Ectodermal cell (in vitro differentiated cells): ENCODE data around the gene TRAF3IP3.
A peak's percentile ranks its signal among the peaks of the same experiment; 100 is the strongest.

Experiments used
- H3K27ac ChIP-seq: 2 replicates; pipeline ENCODE4 v1.7.0; 2013; ENCODE audit warnings: mild to moderate bottlenecking, low read depth, low read length; ENCODE audit not compliant: insufficient read depth, poor library complexity, severe bottlenecking
- H3K27me3 ChIP-seq: 2 replicates; pipeline ENCODE4 v1.7.0; 2013; ENCODE audit warnings: mild to moderate bottlenecking, low read length; ENCODE audit not compliant: insufficient read depth, control insufficient read depth, poor library complexity, severe bottlenecking
- H3K36me3 ChIP-seq: one replicate; pipeline ENCODE4 v1.7.0; 2013; ENCODE audit warnings: low read length; ENCODE audit not compliant: control insufficient read depth, insufficient read depth
- H3K4me1 ChIP-seq: one replicate; pipeline ENCODE4 v1.7.0; 2013; ENCODE audit warnings: low read length; ENCODE audit not compliant: control insufficient read depth, insufficient read depth
- H3K4me3 ChIP-seq: 2 replicates; pipeline ENCODE4 v1.7.0; 2013; ENCODE audit warnings: low read depth, low read length, control low read depth; ENCODE audit not compliant: insufficient read depth
- H3K9me3 ChIP-seq: 2 replicates; pipeline ENCODE4 v1.7.0; 2013; ENCODE audit warnings: mild to moderate bottlenecking, low read length, moderate library complexity; ENCODE audit not compliant: control insufficient read depth
- WGBS, 2 experiments: methylation state at CpG; one replicate each; pipeline ENCODE4 v1.1.7; 2013; ENCODE audit warnings: missing lambda C conversion rate in 2 of 2; 5-methylcytosine and 5-hydroxymethylcytosine counted together

Gene TRAF3IP3

GRCh38 chr1:209778102-209778501, 22.2 kb downstream of the TRAF3IP3 start:
- no peaks in the 10 kb centered on the region for H3K36me3 ChIP-seq
- H3K4me3 ChIP-seq, result no peak overlapping the region
- no peaks in the 10 kb centered on the region for H3K27me3 ChIP-seq
- H3K9me3 ChIP-seq, result no peaks in the 10 kb centered on the region
- WGBS, 2 experiments, result 90 to 100% methylated on average over 1 of the region's 1 CpG
- H3K4me1 ChIP-seq, result no peaks in the 10 kb centered on the region
- H3K27ac ChIP-seq, result no peak overlapping the region

- peaks cover 6% of the 10 kb centered on the region for H3K4me1 ChIP-seq
- no peaks in the 10 kb centered on the region for H3K9me3 ChIP-seq
- no peak overlapping the region for H3K27ac ChIP-seq
- H3K27me3 ChIP-seq, result peaks cover under 1% of the 10 kb centered on the region
- no peaks in the 10 kb centered on the region for H3K36me3 ChIP-seq
- no peak overlapping the region for H3K4me3 ChIP-seq
- 77% methylated on average over 4 of the region's 4 CpGs for WGBS, 2 experiments
These were observed 24.4 kb downstream of the TRAF3IP3 start for GRCh38 chr1:209780268-209780667.

- peak overlapping the region; percentile 55 for H3K4me3 ChIP-seq
- H3K27me3 ChIP-seq, result peaks cover 32% of the 10 kb centered on the region
- no peak overlapping the region for H3K27ac ChIP-seq
- no peaks in the 10 kb centered on the region for H3K9me3 ChIP-seq
- H3K36me3 ChIP-seq, result no peaks in the 10 kb centered on the region
- WGBS, 2 experiments, result 88 to 94% methylated on average over 6 of the region's 6 CpGs
- H3K4me1 ChIP-seq, result peaks cover 6% of the 10 kb centered on the region
These were observed 27.5 kb downstream of the TRAF3IP3 start for GRCh38 chr1:209783386-209783785.

GRCh38 chr1:209784265-209785169, 28.7 kb downstream of the TRAF3IP3 start, which contains the start of gene C1orf74:
TSS of gene C1orf74 (minus strand) at chr1:209784559. CDS start at chr1:209783634, 925 bp downstream.
- Histone ChIP-seq H3K27me3 (peaks cover 43% of the 10 kb centered on the region), H3K27ac (no peak within 1 kb of the TSS), H3K36me3 (no peaks in the 10 kb centered on the region), H3K4me1 (peaks cover 6% of the 10 kb centered on the region), H3K9me3 (no peaks in the 10 kb centered on the region), H3K4me3 (peak within 1 kb of the TSS; percentile 55)
- WGBS, 2 experiments, result 7% methylated on average over 46 to 48 of the region's 48 CpGs

- peaks cover 54% of the 10 kb centered on the region for H3K27me3 ChIP-seq
- H3K36me3 ChIP-seq, result no peaks in the 10 kb centered on the region
- H3K27ac ChIP-seq, result no peak overlapping the region
- 90 to 96% methylated on average over 4 of the region's 4 CpGs for WGBS, 2 experiments
- H3K4me1 ChIP-seq, result peaks cover 6% of the 10 kb centered on the region
- H3K4me3 ChIP-seq, result no peak overlapping the region
- H3K9me3 ChIP-seq, result no peaks in the 10 kb centered on the region
These were observed 29.7 kb downstream of the TRAF3IP3 start for GRCh38 chr1:209785592-209785991.

- no peak overlapping the region for H3K27ac ChIP-seq
- peaks cover 59% of the 10 kb centered on the region for H3K27me3 ChIP-seq
- H3K4me1 ChIP-seq, result peaks cover 6% of the 10 kb centered on the region
- no peaks in the 10 kb centered on the region for H3K36me3 ChIP-seq
- H3K9me3 ChIP-seq, result no peaks in the 10 kb centered on the region
- 63 to 70% methylated on average over 4 of the region's 4 CpGs for WGBS, 2 experiments
- no peak overlapping the region for H3K4me3 ChIP-seq
These were observed 30.3 kb downstream of the TRAF3IP3 start for GRCh38 chr1:209786146-209786545.

- peaks cover 74% of the 10 kb centered on the region for H3K27me3 ChIP-seq
- H3K4me3 ChIP-seq, result no peak overlapping the region
- no peak overlapping the region for H3K27ac ChIP-seq
- no peaks in the 10 kb centered on the region for H3K9me3 ChIP-seq
- 55 to 67% methylated on average over 1 of the region's 2 CpGs for WGBS, 2 experiments
- peaks cover 6% of the 10 kb centered on the region for H3K4me1 ChIP-seq
- no peaks in the 10 kb centered on the region for H3K36me3 ChIP-seq
These were observed 31.7 kb downstream of the TRAF3IP3 start for GRCh38 chr1:209787551-209787950.

GRCh38 chr1:209789245-209789644, 33.4 kb downstream of the TRAF3IP3 start:
- Histone ChIP-seq H3K27me3 (peaks cover 83% of the 10 kb centered on the region), H3K4me3 (no peak overlapping the region), H3K9me3 (no peaks in the 10 kb centered on the region), H3K4me1 (no peaks in the 10 kb centered on the region), H3K27ac (no peak overlapping the region), H3K36me3 (no peaks in the 10 kb centered on the region)
- 82 to 87% methylated on average over 1 of the region's 1 CpG for WGBS, 2 experiments

GRCh38 chr1:209790286-209791193, 34.7 kb downstream of the TRAF3IP3 start:
- Histone ChIP-seq H3K27ac (no peak overlapping the region), H3K4me3 (no peak overlapping the region), H3K4me1 (no peaks in the 10 kb centered on the region), H3K9me3 (no peaks in the 10 kb centered on the region), H3K36me3 (no peaks in the 10 kb centered on the region), H3K27me3 (peaks cover 85% of the 10 kb centered on the region)
- 87% methylated on average over 9 to 10 of the region's 10 CpGs for WGBS, 2 experiments

- 54 to 67% methylated on average over 1 of the region's 1 CpG for WGBS, 2 experiments
These were observed 36.1 kb downstream of the TRAF3IP3 start for GRCh38 chr1:209791920-209792319.

More at GRCh38 chr1:209791920-209792319, 36.1 kb downstream of the TRAF3IP3 start:
- no peaks in the 10 kb centered on the region for H3K9me3 ChIP-seq
- no peak overlapping the region for H3K27ac ChIP-seq
- H3K36me3 ChIP-seq, result no peaks in the 10 kb centered on the region
- no peaks in the 10 kb centered on the region for H3K4me1 ChIP-seq
- no peak overlapping the region for H3K4me3 ChIP-seq
- H3K27me3 ChIP-seq, result peaks cover 71% of the 10 kb centered on the region
